Neural progenitor cell (in vitro differentiated cells): ENCODE measurements around the gene KCNMA1.

ENCODE experiments used
- EZH2 ChIP-seq: fragments of 200-600 bp; sonication (generic); IDR thresholded peaks from 2 replicates; pipeline ENCODE4 v1.6.1; 2017; ENCODE audit warnings: antibody characterized with exemption, mild to moderate bottlenecking, moderate library complexity
- EZH2phosphoT487 ChIP-seq: fragments of 200-600 bp; sonication (generic); IDR thresholded peaks from 2 replicates; pipeline ENCODE4 v1.6.1; 2017; ENCODE audit warnings: antibody characterized with exemption
- TF ChIP-seq, protein P1 (sequence below): fragments of 200-600 bp; sonication (generic); IDR thresholded peaks from 2 replicates; pipeline ENCODE4 v1.5.1; 2017; ENCODE audit warnings: antibody characterized with exemption, mild to moderate bottlenecking

DNA sequence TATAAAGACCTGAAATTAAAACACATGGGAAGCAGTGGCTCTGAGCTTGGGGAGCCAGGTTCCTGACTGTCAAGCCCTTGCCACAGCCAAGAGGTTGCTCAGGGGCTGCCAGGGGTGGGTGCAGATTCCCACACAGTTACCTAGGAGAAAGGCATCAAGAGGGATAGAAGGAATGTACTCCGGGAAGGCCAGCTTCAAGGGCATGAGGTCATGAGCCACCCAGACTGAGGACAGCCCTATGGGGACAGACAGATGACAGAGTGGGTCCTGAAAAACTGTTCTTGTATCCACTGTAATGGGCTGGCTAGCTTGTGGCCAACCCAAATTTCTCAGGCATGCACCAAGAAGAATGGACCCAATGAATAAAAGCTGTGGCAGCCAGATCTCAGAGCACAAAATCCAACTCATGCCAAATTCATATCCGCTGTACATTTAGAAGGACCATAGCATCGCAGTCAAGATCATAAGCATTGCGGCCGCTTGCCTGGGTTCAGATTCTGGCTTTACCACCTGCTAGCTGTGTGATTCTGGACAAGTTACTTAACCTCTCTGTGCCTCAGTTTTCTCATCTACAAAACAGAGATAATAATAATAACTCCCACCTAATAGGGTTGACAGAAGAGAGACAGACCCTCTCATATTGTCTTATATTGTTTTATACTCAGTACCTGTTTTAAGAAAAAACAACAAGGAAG is 44.9 kb upstream of the KCNMA1 start:
- TF ChIP-seq, protein P1, sequence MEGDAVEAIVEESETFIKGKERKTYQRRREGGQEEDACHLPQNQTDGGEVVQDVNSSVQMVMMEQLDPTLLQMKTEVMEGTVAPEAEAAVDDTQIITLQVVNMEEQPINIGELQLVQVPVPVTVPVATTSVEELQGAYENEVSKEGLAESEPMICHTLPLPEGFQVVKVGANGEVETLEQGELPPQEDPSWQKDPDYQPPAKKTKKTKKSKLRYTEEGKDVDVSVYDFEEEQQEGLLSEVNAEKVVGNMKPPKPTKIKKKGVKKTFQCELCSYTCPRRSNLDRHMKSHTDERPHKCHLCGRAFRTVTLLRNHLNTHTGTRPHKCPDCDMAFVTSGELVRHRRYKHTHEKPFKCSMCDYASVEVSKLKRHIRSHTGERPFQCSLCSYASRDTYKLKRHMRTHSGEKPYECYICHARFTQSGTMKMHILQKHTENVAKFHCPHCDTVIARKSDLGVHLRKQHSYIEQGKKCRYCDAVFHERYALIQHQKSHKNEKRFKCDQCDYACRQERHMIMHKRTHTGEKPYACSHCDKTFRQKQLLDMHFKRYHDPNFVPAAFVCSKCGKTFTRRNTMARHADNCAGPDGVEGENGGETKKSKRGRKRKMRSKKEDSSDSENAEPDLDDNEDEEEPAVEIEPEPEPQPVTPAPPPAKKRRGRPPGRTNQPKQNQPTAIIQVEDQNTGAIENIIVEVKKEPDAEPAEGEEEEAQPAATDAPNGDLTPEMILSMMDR = no peak
- no peak for TF ChIP-seq EZH2
- TF ChIP-seq EZH2phosphoT487 = no peak
